ENCODE results near the gene NFIA.

NFIA gene

DNA sequence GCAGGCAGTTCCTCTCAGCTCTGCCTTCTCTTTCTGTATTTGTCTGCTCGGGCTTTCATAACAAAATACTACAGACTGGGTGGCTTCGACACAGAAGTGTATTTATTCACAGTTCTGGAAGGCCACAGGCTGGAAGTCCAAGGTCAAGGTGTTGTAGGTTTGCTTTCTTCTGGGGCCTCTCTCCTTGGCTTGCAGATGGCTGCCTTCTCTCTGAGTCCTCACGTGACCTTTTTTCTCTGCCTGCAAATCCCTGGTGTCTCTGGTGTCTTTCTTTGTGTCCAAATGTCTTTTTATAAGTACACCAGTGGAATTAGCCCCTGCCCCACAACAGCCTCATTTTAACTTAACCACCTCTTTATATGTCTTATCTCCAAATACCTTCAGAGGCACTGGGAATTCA is 392.6 kb downstream of the NFIA start:
- DNase-seq: no peak

DNA sequence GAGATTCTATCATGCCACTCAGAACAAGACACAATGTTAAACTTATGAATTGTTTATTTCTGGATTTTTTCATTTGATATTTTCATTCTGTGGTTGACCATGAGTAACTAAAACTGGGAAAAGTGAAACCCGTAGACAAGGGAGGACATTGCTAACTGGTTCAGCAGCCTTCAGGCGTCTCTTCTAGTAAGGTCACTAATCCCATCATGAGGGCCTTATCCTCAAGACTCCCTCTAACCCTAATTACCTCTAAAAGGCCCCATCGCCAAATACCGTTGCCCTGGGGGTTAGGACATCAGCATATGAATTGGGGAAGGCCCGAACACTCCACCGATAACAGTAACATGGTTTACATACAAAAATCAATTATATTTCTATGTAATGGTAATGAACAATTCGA is 394.9 kb downstream of the NFIA start:
- no peak for DNase-seq

DNA sequence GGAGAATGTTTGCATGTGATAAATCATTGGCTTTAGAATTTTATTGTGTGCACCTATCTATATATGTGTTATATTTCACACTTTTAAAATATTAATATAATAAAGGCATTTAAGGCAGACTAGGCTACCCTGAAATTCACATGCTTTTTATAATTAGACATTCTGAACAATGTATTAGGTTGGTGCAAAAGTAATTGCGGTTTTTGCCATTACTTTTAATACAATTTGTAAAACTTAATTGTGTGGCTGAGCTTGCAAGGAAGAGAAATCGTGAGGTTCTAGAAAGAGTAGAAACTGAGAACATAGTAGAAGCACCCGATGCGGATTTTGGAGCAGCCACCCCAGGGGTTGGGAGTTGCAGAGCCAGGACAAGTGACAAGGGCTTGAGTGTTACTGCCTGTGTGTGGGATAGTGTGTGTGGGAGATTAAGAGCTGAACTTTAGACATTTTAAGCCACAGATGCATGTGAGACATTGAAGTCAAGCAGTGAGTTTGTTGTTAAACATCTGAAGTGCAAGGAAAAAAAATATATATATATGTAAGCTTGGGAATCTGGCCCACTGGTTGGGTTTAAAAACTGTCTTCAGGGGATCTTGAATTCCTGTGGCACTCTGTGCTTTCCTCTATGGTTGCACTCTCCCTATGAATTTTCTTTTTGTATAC is 398.0 kb downstream of the NFIA start:
- no peak for DNase-seq

DNA sequence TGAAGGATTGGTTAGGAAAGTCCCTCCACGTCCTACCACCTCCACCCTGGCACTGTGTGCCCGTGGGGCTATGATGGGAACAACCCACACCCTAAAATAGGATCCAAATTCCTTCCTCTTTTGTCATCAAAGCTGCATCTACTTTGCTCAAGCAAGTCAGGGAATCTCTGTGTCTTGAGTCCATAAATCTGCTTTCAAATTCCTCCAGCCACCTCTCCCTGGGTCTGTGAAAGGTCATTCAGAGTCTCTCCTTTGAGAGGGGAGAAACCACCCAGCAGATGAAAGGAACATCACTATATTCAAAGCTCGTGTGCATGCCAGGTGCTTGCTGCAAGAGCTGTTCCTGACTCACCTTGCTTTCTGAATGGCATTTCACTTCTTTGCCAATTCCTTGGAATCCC is 399.0 kb downstream of the NFIA start:
- no peak for DNase-seq

DNA sequence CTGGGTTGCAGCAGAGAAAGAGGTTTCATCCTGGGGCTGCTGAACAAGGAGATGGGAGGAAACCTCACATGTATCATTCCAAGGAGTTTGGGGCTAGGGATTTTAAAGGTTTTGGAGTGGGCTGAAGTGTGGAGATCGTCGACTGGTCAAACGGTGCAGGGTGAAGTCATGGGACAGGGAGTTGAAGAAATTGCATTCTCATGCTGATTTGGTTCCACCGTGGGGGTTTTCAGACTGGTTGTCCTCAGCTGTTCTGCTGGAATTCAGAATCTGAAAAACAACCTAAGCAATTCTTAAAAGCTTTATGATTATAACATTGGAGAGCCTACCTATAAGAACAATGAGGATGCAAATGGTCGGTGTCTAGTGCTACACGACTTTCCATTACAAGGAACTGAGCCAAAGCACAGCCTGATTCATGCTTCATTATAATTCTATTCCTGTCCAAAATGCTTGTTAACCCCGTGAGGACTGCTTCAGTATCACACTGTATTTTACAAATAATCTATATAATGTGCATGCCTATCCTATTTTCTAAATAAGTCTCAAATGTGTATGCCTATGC is 399.9 kb downstream of the NFIA start:
- no peak for DNase-seq

DNA sequence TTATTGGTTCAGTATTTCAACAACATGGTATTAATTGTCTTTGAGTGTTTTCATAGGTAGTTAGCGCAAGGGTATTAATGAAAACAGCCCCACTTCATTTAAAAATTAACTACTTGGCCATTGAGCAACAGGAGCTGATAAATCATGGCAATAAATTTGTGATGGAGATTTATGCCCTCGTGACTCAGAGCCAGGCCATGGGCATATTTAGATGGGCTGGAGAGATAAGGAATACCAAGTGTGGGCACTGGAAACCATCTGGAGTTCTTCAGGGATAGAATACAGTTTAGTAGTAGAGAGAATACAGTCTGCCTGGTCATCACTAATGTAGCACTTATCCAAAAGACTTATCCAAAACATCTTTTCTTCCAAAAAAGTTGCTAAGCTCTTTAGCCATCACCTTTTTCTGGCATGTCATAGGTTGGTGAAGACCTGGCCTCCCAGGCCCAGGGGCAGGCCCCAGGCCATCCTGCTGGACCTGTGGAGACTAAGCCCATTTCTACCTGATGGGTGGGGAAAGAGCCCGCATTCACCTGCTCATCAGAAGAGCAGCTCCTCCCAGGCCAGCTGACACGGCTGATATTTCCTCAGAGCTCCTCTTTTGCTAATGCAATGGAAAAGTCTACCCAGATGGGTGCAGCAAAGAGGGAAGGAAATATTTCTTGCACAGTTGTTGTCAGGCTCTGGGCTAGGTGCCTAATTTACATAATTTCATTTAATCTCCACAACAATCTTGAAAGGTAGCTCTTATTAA is 404.6 kb downstream of the NFIA start:
- no peak for DNase-seq

DNA sequence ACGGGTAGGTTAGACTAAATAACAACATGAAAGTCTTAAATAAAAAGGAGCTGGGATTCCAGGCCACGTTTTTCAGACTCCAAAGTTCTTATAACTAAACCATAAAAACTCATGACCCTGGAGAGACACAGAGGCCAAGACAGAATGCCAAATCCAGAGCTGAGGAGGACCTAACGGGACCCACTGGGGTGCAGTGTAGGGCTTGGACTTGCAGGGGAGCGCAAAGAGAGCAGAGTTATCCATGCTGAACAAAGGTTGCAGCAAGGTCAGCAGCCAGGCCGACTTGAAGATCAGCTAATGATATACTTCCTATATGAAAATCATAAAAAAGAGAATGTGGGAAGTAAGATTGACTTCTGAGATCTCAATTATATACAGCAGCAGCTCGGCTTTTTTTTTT is 405.4 kb downstream of the NFIA start:
- no peak for DNase-seq

DNA sequence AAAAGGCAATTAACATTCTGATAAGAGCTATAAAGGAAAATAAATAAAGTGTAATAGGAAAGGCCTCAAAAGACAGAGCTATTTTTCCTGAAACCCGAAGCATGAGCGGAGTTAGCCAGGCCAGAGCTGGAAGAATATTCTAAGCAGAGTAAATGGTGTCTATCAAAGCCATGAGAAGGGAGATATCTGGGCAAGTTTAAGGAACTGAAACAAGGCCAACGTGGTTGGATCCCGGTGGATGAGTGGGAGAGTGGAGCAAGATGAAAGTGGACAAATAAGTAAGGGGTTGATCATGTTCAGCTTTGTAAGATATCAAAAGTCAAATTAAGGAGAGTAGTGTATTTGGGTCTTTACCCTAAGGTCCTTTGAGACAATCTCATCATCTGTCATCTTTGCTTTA is 408.6 kb downstream of the NFIA start:
- DNase-seq: no peak

DNA sequence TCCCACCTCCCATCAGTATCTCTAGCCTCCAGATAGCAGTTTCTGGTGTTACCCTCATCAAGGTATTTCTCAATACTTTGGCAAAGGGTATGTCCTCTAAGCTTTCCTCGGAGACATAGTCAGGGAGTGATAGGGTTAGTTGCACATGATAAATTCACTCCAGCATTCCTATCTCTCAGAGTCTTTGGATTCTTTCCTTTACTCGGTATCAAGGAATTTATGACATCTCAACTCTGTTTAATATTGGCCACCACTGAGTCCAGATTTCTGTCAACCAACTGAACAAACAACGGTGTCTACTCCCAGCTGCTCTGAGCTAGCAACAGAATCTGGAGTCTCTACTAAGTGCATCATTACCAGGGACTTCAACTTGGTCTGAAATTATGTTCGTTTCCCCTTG is 409.1 kb downstream of the NFIA start:
- DNase-seq: no peak

DNA sequence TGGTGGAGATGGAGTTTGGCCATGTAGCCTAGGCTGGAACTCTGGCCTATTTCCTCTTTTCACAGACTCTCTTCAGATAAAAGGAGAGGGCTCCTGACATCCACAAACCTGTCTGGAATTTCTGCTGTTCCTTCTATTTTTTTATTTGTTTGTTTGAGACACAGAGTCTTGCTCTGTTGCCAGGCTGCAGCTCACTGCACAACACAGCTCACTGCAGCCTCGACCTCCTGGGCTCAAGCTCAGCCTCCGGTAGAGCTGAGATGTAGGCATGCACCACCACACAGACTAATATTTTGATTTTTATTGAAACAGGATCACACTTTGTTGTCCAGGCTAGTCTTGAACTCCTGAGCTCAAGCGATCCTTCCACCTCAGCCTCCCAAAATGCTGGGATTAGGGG is 411.6 kb downstream of the NFIA start:
- no peak for DNase-seq

DNA sequence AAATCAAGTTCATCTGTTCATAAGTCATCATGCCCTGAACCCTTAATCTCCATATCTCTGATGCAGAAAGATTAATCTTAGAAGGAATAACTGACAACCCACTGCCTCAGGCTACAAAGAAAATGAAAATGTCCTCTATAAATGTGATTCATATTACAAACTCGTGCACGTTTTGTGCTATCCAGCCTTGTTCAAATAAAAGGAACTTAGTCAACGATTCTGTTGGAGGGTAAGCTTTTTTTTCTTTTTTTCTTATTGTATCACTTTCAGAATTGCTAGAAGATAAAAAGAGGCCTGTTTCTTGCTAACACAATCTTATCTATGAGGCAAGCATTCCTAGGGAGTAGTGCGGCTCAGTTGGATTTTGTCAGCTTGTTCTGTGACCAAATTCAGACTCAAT is 414.1 kb downstream of the NFIA start:
- no peak for DNase-seq

DNA sequence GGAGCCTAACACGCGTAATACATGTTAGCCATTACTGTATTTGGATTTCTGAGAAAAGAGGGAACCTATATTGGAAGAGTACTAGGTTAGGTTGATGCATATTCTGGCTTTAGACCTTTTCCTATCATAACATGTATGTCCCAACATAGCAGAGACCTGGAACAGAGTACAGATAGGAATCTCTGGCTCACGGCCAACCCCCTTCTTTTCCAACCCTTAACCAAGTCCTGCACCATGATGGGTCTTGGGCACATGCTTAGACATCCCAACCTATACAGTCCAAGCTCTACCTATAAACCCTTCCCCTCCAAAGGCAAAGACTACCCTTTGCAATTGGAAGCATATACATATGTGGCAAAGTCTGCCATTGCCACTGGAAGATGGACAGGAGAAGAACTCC is 414.7 kb downstream of the NFIA start:
- no peak for DNase-seq

DNA sequence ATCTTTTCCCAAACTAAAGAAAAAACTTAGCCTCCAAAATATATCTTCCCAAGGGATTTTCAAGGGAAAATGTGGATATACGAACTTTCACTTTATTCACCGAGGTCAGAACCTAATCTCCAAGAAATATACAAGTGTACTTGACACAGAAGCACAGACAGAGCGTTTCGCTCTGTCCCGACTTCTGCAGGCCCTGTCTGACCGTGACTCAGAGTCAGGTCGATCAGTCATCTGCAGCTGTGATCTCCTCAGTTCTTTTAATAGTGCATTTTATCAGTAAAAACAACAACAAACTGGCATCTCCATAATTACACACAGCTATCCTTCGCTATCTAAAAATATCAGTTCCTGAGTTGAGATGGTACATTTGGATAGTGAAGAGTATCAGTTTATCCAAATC is 416.0 kb downstream of the NFIA start:
- no peak for DNase-seq

DNA sequence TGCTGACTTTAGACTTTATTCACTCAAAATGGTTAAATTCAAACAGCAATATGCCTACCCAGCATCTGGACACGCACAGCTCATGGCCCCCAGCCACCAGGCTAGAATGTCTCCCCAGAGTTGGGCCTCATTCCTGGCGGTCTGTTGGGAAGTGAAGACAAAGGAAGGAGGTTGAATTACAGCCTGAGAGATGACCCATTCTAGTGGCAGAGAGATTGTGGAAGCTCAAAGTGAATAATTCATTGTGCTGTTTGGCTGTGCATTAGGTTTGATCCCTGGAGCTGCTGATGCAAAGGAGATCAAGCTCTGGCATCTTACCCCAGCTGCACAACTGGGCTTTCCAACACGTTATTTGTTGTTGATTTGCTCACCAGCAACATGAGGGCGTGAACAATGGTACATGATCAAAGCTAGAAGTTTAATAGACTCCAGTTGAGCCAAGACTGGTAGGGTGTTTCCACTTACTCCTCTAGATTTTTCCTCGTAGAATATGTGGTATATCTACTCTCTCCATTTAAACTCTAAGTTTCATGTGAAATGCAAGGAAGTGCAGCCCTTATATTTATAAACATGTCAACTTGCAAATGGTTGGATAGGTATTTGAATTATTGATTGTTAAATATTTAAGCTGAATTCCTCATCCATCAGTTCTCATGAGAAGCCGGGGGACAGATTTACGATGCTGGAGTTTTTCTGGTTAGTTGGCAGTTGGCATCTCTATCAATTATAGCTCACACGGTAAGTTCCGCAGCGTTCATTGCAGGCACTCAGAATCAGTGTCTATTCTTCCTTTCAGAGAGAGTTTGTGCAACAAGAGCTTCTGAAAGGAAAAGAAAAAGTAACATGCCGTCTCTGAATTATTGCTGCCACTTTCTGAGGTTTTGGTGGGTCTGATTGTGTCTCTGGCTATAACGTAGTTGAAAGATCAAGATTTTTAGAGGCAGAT is 419.9 kb downstream of the NFIA start:
- DNase-seq: no peak

DNA sequence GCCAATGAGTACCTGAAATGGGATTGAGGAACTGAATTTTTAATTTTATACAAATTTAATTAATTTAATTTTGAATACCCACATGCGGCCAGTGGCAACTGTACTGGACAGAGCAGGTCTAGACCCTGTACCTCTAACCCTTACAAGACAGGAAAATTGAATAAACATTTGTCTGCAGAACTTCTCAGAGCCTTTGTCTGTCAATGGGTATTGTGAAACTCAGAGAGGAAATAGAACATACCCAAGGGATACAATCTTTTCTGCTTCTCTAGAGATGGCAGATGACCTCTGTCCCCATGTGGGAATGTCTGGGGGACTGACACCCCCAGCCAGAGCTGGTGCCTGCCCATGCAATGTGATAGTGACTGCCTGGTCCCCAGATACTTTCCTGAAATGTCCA is 421.9 kb downstream of the NFIA start:
- DNase-seq: no peak

DNA sequence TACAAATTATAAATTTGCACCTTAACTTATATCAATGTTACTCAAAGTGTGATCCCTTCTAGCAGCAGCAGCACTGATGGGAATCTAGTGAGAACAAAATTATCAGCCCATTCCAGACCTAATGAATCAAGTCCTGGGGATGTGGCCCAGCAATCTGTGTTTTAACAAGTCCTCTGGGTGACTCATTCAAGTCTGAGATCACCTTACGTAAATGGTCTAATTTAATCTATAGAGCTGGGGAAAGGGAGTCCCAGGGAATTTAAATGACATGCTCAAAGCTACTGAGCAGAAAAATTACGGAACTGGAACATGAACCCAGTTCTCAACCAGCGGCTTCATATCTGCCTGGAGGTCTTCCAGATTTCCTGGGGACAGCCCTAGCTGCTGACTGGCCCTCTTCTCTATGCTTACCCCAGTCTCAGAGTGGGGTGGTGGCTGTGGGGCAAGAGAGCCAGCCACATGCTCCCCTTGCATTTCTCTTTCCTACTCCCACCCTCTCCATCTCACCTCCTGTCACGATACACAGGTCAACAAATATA is 422.6 kb downstream of the NFIA start:
- DNase-seq: no peak

DNA sequence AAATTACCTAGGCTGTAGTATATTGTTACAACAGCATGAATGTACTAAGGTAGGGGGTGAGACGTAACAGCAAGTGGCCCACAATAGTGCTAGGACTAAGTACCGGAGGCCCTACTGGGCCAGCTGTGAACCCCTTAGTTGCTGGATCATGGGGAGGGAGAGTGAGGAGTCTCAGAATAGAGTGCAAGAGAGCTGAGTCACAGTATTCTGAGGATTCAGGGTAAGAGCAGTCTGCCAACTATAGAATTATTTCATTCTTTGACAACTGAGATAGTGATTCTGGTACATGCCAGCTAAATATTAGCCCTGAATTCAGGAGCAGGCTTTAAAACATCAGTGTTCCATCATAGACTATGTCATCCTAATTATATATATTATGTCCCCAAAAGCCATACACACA is 423.9 kb downstream of the NFIA start:
- no peak for DNase-seq

DNA sequence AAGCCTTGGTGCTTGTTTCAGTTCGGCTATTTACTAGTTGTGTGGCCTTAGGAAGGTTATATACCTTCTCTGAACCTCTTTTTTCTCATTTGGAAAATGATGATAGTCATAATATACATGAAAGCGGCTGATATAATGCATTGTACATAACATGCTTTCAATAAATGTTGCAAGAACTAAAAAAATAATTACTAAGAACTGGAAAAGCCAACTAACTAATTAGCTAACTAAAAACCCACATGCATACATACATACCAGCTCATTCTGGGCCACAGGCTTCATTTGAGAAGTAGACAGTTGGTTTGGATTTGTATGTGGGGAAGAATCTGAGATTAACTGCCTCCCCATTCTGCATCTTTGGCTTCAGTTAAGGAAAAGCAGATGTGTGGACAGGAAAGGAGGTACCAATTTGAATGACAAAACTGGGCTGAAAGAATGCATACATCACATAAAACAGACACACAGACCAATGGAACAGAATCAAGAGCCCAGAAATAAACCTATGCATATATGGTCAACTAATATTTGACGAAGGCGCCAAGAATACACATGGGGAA is 424.7 kb downstream of the NFIA start:
- DNase-seq: no peak
